Body of pancreas (tissue), 4 donors: ENCODE results near the gene THBD.

Source experiments
- POLR2A ChIP-seq, 3 donors: fragments of 450-650 bp; IDR thresholded peaks; one replicate each; pipeline ENCODE4 v1.6.1; 2016; ENCODE audit warnings: antibody characterized with exemption in 3 of 3, mild to moderate bottlenecking in 2 of 3
- TF ChIP-seq, protein P1 (sequence below), 7 experiments: fragments of 450-650 bp in 4 of 7; fragments of 200-600 bp in 3 of 7; sonication (generic) in 3 of 7; IDR thresholded peaks; one replicate each; pipeline ENCODE4 v1.5.1; 2016 to 2019; ENCODE audit warnings: antibody characterized with exemption in 7 of 7

GRCh38 chr20:23003077-23003635, 46.3 kb downstream of the THBD start:
- TF ChIP-seq, protein P1, sequence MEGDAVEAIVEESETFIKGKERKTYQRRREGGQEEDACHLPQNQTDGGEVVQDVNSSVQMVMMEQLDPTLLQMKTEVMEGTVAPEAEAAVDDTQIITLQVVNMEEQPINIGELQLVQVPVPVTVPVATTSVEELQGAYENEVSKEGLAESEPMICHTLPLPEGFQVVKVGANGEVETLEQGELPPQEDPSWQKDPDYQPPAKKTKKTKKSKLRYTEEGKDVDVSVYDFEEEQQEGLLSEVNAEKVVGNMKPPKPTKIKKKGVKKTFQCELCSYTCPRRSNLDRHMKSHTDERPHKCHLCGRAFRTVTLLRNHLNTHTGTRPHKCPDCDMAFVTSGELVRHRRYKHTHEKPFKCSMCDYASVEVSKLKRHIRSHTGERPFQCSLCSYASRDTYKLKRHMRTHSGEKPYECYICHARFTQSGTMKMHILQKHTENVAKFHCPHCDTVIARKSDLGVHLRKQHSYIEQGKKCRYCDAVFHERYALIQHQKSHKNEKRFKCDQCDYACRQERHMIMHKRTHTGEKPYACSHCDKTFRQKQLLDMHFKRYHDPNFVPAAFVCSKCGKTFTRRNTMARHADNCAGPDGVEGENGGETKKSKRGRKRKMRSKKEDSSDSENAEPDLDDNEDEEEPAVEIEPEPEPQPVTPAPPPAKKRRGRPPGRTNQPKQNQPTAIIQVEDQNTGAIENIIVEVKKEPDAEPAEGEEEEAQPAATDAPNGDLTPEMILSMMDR (IDR thresholded peaks at IDR 0.05) = no peak
- TF ChIP-seq POLR2A (IDR thresholded peaks at IDR 0.05) = no peak
